Stimulated activated CD4-positive, alpha-beta T cell treated with anti-CD3 and anti-CD28 coated beads, Interleukin-4, amount 100 ng/mL, for 48 hours (primary cell): ENCODE measurements around the gene TBXA2R.

ENCODE experiments used
- DNase-seq, 2 donors: peaks; one replicate each; pipeline ENCODE4 v3.0.0-alpha.2; 2020; ENCODE audit warnings: low read depth in 2 of 2

The TBXA2R gene

DNA sequence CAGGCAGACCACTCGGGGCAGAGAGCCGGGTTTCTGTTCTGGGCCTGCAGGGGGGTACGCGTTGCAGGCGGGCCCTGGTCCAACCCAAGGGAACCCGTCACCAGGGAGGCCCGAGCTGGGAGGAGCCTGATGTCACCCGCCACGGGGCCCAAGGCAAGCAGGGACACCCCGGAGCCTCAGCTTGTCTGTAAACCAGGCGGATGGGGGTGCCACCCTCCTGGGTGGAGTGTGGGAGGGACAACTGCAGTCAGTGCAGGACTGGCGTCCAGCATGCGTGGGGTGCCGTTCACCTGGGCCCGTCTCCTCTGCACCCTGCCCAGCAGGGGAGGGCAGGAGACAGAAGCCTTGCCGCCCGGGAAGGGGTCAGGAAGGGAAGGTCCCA, 12.9 kb upstream of the TBXA2R start:
- DNase-seq: no peak

DNA sequence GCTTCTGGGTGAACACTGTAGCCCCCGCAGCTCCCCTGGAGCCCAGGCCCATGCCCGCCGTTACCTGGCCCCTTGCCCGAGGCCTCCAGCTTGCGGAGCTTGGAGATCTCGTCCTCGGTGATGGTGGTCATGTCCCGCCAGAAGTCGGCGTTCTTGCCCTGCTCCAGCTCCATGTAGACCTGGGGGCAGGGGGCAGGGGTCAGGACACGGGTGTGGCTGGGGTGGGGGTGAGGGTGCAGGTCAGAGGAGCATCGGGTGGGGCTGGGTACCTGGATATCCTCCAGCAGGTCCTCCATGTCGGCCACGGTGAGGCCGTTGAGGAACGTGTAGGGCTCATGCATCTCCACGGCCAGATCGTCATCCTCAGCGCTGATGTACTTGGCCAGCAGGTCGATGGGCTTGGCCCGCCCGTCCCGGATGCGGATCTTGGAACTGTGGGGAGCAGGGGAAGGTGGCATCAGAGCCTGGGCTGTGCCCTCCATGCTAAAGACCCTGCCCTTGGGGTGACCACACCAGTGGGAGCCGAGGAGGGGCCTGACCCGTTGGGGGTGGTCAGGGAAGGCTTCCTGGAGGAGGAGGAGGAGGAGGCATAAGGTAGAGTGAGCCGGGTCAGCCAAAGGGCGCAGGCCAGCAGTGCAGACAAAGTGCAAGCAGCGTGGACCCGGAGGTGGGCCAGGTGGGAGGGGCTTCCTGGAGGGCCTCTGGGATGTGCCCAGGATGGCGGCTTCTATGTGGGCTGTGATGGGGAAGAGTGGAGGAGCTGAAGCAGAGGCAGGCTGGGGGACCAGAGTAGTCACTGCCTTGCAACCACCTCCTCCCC, 12.3 kb upstream of the TBXA2R start:
- DNase-seq: no peak

DNA sequence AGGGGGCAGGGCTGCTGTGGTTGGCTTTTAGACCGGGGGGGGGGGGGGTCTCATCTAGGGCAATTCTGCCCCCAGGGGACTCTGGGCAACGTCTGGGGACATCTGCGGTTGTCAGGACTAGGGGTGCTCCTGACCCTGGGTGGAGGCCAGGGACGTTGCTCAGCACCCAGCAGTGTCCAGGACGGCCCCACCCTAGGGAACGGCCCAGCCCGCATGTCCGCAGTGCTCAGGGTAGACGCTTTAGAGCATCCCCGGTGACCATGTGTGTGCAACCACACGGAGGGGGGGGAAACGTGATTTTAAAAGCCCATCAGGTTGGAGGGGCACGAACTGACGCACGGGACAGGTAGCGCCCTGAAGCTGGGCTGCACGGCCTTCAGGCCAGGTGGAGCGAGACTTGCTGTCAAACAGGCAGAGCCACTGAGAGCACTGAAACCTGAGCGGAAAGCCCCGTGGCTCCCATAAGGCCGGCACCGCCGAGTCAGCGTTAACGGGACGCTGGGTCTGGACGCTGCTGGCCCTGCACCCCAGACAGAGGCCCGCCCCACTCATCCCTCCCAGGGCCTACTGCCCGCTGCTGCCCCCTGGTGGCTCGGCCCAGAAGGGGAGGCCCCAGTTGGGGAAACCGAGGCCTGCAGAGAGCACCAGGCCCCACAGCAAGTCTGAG, 11.6 kb upstream of the TBXA2R start:
- peak; percentile 36 to 59 for DNase-seq

DNA sequence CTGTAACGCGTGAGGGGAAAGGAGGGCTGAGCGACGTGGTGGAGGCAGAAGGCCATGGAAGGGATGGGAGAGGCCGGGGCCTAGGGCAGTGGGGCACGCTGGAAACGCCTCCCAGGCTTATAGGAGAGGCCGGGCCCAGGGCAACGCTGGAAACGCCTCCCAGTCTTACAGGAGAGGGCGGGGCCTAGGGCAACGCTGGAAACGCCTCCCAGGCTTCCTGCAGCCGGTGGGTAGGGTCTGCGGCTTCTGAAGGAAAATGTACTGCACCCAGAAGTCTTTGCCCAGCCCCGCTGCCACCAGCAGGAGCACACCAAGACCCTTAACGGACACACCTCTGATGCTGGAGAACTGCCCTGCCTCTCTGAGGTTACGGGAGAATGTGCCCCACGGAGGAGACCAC, 10.8 kb upstream of the TBXA2R start:
- DNase-seq: no peak

DNA sequence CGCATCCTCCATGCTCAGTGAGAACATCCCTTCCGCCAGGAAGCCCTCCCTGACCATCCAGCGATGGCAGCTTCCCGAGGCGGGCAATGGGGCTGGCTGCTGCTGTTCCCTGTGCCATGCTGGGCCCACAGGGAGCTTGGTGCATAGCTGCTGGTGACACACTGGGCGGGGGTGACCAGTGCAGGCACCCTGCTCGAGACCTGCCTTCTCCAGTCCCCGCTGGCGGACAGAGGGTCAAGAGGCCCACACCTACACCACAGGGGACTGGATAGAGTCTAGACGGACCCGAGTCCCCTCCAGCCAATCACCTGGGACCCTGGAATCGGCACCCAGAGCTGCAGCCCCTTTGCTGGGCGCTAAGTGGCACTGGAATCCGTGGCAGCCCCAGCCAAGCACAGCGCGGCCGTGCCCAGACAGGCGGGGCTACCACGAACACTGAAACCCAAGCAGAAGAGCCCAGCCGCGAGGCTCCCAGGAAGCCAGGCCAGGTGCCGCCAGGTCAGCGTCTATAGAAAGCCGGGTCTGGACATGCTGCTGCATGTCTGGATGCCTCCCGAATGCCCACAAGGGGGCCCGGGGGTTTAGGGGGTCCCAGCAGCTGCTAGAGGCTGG, 9.0 kb upstream of the TBXA2R start:
- no peak for DNase-seq

DNA sequence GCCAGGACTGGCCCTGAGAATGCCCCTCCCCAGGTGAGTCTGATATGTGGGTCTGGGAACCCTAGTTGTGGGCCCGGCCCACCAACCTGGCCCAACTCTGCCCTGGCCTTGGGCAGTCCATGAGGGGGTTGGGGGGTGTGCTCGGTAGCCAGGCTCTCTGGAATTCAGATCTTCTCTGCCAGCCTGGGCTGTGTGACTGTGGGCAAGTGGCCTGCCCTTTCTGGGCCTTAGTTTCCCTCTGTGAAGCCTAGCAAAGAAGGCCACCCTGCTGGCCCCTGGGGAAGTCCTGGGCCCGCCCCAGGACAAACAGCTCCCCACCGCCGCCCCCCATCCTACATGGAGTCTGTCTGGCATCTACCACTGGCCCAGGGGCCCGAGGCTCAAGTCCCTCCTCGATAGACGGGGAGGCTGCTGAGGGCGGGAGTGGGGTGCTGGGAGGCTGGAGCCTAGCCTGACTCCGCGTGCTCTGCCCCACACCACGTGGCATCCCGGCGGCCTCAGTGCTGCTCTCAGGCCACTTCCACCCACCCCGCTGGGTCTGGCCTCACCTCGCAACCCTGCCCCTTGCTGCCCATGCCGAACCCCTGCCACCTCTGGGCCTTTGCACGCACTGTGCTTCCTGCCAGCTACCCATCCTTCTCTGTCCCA, 8.3 kb upstream of the TBXA2R start:
- DNase-seq: no peak

DNA sequence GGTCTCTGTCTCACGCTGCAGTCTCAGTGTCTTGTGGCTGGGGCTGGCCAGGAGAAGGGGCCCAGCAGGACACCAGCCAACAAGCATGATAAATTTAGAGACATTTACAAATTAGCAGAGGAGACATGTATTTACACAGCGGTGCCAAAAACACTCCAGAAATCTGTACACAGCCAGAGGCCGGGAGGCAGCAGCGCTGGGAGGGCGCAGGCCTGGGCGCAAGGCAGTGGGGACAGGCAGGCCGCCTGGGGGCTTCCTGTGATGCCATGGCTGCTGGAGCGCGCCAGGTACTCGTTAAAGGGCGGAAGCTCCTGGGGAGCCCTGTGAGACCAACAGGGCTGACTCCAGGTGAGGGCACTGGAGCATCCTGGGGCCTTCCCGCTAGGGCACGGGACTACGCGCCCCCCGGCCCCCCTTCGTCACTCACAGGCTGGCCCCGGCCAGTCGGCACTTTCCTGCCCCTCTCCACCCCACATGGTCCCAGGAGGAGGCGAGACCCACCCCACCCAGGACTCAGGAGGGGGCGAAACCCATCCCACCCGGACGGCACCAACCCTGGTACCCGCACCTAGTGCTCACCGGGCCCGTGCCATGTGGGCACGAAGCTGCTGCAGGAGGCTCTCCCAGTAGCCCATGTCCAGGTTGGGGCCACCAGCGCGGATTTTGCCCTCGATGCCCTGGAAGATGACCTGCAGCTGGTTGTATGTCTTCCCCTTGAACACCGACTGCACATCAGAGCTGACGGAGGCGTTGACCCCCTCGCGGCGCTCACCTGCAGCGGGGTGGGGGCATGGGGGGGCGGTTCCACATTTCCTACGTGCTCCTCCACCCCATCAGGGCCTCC, 7.4 kb upstream of the TBXA2R start:
- DNase-seq: no peak

DNA sequence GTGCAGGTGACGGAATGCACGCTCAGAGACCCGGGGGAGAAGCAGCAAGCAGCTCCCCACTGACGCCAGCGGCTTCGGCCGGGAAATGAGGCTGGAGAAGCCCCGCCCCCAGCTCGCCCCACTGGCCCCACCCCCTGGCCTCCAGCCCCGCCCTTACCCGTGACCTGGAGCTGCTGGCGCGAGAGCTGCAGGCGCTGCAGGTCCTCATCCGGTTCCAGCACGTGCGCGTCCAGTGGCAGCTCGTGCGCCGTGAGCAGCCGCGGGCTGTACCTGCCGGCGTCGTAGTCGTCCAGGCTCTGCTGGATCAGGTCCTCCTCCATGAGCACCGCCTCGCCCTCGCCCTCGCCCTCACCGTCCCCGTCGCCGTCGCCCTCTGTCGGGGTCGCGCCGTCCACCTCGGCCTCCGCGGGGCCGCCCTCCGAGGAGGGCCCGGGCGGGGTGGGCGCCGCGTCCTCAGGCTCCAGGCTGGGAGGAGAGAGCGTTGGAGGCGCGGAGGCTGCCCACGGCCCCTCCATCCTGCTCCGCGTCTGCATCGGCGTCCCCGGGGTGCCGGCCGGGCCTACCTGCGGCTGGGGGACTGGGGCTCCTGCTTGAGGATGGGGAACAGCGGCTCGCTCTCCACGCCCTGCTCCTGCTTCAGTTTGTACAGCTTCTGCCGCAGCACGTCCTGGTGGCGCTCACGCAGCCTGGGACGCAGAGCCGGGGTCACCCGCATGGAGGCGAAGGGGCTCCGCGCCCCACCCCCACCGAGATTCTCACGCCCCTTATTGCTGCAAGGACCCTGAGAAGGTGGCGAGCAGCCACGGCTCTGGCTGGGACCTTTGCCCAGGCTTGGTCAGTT, 6.4 kb upstream of the TBXA2R start:
- no peak for DNase-seq

DNA sequence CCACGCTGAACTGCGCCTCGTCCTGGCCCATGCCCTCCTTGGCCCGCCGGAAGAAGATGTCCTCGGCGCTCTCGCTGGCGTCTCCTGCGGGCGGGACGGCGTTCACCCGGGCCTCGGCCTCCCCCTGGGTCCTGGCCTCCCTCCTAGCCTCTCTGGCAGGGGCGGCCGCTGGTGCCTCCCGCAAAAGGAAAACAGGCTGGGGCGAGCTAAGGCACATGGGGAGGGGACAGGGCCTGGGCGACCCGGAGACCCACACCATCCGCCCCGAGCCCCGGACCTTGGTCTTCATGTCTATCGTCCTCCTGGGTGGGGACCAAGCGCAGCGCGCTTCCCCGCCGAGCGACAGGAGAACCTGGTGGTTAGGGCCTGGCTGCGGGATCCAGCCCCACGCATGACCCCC, 5.7 kb upstream of the TBXA2R start:
- no peak for DNase-seq

DNA sequence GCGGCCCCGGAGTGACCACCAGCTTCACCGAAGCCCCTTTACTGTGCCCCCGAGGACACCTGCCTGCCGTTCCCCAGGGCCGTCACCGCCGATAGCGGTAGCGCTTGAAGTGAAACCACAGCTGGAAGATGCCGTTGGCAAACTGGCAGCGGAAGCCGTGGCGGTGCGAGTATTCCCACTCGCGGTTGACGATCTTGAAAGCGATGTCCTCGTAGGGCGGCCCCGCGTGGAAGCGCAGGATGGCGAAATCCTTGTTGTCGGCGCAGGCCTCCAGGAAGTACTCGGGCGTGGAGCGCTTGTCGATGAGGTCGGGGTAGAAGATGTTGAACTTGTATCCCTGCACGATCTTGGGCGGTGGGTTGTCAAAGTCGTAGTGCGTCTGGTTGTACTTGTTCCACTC, 5.2 kb upstream of the TBXA2R start:
- DNase-seq: no peak

DNA sequence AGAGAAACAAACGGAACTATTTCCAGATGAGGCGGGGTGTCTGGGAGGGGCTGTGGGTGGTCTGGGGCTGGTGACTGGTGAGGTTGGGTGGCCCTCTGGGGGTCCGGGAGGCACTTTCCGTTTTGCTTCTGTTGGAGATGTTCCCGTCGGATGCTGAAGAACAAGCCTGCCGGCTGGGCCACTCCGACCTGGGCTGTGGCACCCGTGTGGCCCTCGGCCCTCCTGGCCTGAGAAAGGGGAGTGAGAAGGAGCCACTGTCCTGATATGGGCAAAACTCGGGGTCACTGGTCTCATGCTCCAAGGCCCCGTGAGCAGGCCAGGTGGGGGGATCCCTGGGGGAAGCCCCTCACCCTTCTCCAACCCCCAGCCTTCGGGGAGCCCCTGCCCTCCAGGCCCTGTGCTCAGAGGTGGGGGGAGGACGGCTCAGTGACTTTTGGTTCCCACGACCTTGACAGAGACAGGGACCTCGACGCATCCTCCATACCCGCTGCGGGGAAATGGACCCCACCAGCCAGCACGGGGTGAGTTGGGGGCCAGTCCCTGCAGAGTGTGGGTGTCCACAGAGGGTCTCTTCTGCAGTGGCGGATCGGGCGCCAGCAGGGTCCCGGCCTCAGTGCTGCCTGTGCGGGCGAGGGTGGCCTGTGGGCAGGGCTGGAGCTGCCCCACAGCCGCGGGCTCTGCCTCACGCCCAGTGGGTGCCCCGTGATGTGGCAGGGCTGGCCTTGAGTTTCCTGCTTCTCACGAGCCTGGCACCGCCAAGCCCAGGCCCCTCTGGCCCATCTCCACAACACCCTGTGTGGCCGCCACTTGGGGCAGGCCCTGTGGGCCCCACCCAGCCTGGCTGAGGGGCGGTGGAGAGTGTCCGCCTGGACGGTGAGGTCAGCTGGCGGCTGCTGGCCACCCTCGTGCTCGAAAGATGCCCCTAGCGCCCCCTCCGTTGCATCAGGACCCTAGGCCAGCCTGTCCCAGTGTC, 4.4 kb upstream of the TBXA2R start:
- no peak for DNase-seq

DNA sequence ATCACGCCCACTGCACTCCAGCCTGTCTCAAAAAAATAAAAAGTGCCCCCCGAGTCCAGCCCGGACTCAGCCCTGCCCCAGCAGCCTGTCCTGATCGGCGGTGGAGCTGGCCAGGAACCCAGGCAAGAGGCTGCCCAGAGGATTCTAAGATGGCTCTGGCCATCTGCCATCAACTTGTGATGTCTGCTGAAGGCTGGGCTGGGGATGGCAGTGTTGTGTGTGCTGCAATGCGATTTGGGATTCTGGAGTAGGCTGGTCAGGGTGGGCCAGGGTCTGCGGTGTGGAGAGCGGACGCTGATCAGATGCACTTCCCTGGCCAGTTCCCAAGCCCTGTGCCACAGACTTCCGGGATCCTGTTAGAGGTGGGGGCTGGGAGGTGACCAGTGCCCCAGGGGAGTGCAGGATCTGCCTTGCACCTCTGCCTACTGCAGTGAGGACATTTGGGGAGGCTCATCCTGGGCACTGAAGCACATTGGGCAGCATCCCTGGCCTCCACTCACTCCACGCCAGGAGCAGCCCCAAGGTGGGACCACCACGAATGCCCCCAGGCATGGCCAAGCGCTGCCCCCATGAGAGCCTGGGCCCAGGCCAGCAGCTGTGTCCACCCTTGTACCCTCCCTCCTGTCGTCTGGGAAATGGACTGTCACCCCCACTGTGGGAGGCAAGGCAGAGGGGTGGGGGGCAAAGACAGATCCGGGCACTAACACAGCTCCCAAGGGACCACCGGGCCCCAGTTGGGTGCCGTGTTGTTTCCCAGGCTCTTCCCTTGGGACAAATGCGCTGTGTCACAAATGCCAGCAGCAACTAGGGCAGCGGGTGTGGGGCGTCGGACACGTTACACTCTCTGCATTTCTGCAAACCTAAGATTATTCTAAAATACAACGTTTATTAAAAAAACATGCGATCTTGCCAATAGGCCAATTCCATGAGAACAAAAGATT, 3.4 kb upstream of the TBXA2R start:
- DNase-seq: no peak

DNA sequence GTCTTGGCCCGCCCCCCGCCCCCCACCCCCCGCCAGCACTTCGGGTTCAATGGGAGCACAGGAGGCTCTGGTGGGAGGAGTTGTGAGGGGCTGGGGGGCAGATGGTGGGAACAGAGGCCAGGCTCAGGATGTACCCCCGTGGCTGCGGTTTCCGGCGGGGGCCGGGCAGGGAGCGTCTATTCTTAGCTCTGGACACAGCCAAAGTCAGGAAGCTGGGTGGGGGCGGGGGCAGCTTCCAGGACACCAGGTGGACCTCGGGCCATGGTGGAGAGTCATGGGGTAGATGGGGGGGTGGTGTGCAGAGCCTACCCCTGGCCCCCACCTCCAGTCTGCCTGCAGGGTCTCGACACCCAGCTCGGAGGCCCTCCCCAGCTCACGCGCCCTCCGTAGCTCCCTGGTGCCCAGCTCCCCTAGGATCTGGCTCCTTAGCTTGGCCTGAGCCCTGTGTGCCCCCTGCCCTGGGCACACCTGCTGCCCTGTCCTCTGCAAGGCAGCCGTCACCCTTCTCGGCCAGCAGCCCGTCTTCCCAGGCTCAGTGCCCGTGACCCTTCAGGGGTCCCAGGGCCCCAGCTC, 2.2 kb upstream of the TBXA2R start:
- no peak for DNase-seq

DNA sequence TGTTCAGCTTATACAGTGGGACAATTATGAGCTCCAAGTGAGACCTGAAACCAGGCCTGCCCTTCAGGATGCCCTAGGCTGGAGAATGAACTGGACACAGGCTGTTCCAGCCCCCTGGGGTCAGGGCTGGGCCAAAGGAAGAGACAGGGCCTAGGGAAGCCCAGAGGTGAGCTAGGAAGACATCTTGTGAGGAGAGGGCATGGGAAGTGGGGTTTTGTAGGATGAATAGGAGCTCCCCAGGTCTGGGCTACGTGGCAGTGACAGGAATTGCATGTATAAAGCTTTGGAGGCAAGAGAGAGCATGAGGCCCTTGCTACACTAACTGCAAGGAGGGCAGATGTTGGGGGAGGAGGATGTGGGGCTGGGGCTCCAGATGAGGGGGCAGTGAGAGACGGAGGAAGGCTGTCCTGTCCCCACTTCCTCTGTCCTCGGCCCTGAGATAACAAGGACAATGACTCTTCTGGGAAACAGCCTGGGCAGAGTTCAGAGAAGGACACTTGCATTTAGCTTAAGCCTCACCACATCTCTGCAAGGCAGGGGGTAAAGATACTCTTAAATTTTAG, 1.5 kb upstream of the TBXA2R start:
- DNase-seq: no peak

DNA sequence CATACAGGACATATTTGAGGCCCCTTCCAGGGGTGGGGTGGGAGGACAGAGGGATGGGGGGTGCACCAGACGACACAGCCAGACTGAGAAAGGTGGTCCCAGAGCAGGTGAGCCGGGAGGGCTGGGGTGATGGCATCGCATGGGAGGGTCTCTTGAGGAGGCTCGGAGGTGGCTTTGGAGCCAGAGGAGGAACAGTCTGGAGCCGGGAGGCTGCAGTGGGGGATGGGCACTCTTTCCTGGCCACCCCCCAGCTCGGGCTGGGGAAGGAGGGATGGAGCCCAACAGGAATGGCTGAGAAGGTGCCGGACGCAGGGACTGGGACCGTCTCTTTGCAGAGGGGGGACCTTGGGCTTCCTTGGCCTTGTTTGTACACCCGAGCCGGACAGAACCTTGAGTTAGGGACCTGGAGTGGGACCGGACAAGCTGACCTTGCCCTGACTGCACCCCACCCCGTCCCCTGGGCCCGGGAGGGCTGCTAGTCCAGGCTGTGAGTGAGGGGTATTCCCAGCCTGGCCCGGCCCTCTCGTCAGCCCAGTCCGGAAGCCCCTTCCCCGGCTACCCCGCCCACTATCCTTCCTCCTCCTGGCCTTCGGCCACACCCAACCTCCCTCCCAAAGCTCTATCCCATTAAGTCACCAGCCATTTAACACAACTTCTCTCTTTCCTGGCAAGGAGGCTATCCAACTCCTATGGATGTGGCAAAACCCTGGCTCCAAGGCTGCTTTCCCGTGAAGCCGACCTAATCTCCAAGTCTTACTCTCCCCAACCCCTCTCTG, 816 bp upstream of the TBXA2R start:
- no peak for DNase-seq

DNA sequence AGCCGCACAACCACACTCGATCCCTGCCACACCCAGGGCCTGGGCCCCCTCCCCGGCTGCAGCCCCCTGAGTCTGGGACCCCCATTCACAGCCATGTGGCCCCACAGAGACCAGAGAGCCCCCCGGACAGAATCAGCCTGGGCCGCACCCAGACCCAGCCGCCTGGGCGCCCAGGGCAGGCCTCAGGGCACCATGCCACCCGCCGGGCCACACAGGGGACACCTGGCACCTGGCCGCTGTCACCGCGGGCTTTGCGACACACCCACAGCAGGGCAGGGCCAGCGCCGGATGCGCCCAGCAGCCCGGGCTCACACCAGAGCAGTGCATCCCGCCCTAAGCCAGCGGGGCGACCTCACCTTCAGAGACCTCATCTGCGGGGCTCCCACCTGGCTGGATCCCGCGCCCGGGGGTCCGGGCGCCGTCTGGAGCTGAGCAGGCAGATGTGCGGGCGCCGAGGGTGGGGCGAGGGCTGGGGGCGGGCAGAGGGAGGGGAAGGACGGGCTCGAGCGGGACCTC, 443 bp downstream of the TBXA2R start:
- no peak for DNase-seq

DNA sequence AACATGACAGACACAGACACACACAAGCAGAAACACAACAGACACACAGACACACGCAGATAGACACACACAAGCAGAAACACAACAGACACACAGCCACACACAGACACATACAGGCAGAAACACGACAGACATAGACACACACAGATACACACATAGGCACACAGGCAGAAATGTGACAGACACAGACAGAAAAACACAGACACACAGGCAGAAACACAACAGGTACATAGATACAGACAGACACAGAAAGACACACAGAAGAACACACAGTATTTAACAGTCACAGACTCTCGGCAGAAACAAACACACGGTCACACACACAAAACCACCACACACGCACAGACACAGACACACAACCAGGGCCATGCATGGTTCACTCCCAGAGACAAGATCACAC, 905 bp downstream of the TBXA2R start:
- DNase-seq: no peak
